Bronchial smooth muscle cell (primary cell): Measurements from ENCODE around the gene LILRB5. TPM values are rescaled to one million over a fixed set of nuclear protein-coding genes. Genes with fewer than 3 reads are reported as not detected.

Source experiments
- total RNA-seq: library from RNA; depleted of rRNA; stranded (reverse); fragments of >200 nt; gene quantifications from 2 replicates; pipeline ENCODE4 v1.2.1, GENCODE V29; 2014

The LILRB5 gene
- total RNA-seq: not detected in 2 replicates

DNA sequence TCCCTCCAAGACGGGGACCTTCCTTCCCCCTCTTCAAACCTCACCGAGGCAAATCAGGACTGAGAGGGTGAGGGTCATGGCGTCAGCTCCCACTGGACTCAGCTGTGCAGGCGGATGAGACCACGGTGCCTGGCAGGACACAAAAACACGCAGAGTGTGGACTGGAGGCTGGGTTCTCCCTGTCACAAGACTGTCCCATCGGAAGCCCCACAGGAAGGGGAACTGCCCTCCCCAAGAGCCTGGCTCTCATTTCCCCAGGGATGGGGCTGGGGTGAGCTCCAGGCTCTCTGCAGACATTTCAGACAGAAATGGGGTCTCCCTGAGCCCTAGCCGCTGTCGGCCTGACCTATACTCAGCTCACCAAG, at the start of gene LILRB5:
TSS of gene LILRB5 (minus strand) at position 158 of the 365 bp plus-strand sequence. CDS start at position 78, 80 bp downstream.

DNA sequence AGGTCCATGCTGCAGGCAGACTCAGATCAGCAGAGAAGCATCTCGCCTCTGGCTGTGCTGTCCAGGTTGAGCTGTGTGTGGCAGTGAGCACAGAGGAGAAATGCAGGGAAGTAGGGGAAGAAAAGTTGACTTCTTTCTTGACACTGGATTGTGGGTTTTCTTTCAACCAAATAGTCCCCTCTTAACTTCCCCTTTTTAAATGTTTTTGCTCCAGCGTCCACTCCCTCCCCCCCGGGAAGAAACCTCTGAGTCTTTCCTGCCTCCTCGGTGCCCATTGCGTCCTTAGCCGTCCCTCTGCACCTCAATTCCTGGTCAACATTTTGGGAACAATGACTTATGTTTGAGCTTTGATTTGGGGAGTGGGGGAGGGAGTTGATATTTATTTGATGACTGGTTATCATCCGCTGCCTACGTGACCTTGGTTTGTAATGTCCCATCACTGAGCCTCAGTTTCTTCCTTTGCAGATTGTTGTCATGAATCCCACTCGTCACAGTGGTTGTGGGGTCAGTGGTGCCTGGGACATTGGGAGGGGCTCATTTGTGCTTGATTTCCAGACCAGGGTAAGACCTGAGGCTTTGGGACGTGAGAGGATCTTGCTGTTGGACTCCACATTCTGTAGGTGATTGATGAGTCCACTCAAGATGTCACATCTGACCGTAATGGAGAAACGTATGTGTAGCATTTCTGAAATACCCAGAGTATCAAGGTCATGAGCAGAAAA, 24.1 kb upstream of the LILRB5 start, which contains the start of gene LILRB2:
TSS of gene LILRB2 (minus strand) at position 104 of the 722 bp plus-strand sequence. CDS start 614 bp downstream, outside the sequence.

DNA sequence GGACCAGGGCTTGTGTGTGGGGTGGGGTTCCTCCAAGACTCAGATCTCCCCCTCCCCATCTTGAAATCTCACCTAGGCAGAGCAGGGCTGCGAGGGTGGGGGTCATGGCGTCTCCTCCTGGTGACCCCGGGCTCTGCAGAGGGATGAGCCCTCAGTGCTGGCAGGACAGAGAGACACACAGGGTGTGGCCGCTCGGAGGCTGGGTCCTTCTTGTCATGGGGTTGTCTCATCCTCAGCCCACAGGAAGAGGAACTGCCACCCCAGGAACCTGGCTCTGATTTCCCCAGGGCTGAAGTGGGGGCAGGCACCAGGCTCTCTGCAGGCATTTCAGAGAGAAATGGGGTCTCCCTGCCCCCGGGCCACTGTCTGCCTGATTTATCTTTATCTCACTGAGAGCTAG, 14.4 kb downstream of the LILRB5 start, which contains the start of gene LILRA6:
TSS of gene LILRA6 (minus strand) at position 145 of the 400 bp plus-strand sequence.

DNA sequence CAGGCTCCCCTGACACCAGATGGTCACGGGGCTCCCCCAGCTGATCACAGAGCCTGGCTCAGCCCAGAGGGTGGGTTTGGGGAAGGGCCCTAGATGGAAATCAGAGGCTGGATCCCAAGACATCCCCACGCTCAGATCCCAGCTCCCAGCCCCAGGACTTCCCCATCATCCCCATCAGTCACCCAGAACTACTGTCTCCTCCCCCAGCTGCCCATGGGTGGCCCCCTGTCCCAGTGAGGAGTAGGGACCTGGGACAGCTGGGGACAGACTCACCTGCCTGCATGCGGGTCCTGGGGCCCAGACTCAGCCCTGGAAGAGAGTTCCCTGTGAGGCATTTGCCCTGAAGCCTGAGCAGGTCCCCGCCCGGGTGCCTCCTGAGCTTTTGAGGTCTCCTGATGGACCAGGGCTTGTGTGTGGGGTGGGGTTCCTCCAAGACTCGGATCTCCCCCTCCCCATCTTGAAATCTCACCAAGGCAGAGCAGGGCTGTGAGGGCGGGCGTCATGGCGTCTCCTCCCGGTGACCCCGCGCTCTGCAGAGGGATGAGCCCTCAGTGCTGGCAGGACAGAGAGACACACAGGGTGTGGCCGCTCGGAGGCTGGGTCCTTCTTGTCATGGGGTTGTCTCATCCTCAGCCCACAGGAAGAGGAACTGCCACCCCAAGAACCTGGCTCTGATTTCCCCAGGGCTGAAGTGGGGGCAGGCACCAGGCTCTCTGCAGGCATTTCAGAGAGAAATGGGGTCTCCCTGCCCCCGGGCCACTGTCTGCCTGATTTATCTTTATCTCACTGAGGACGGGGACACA, 34.4 kb downstream of the LILRB5 start, which contains the start of gene LILRB3:
TSS of gene LILRB3 (minus strand) at position 534 of the 803 bp plus-strand sequence. CDS start at position 503, 31 bp downstream.

Other genes with a start within 250 kb of the LILRB5 start
- gene VSTM1, start 193.4 kb downstream of the LILRB5 start, total RNA-seq: not detected in 2 replicates
- gene TARM1, start 175.9 kb downstream of the LILRB5 start, total RNA-seq: not detected in 2 replicates
- under 0.01 TPM in 1 of 2 replicates, not detected in the other for gene OSCAR, start 156.5 kb downstream of the LILRB5 start, total RNA-seq
- 15.8 and 21.4 TPM in 2 replicates for gene NDUFA3, start 154.4 kb downstream of the LILRB5 start, total RNA-seq
- 16.7 and 21.9 TPM in 2 replicates for gene TFPT, start 141.6 kb downstream of the LILRB5 start, total RNA-seq
- gene PRPF31, start 141.5 kb downstream of the LILRB5 start, total RNA-seq: 57.2 and 61.6 TPM in 2 replicates
- gene CNOT3, start 119.5 kb downstream of the LILRB5 start, total RNA-seq: 6.9 and 10.6 TPM in 2 replicates
- gene LENG1, start 97.6 kb downstream of the LILRB5 start, total RNA-seq: 4.6 and 6.1 TPM in 2 replicates
- gene TMC4, start 84.1 kb downstream of the LILRB5 start, total RNA-seq: 0.43 and 1.1 TPM in 2 replicates
- gene MBOAT7, start 67.7 kb downstream of the LILRB5 start, total RNA-seq: 12.4 and 32.9 TPM in 2 replicates
- gene TSEN34, start 66.0 kb downstream of the LILRB5 start, total RNA-seq: 26.7 and 55.8 TPM in 2 replicates
- gene RPS9, start 56.4 kb downstream of the LILRB5 start, total RNA-seq: 1,382 and 2,467 TPM in 2 replicates
- not detected in 2 replicates for gene LILRB3, start 34.3 kb downstream of the LILRB5 start, total RNA-seq
- not detected in 2 replicates for gene LILRA6, start 14.5 kb downstream of the LILRB5 start, total RNA-seq
- gene LILRB2, start 23.8 kb upstream of the LILRB5 start, total RNA-seq: not detected in 2 replicates
- gene LILRA5, start 55.9 kb upstream of the LILRB5 start, total RNA-seq: not detected in 2 replicates
- gene LILRA4, start 81.9 kb upstream of the LILRB5 start, total RNA-seq: not detected in 2 replicates
- gene LAIR1, start 107.7 kb upstream of the LILRB5 start, total RNA-seq: not detected in 2 replicates
- gene TTYH1, start 158.2 kb upstream of the LILRB5 start, total RNA-seq: under 0.01 TPM in 1 of 2 replicates, not detected in the other
- 34.0 and 49.5 TPM in 2 replicates for gene LENG8, start 191.9 kb upstream of the LILRB5 start, total RNA-seq
- 9.3 and 9.8 TPM in 2 replicates for gene LENG9, start 206.5 kb upstream of the LILRB5 start, total RNA-seq
- gene CDC42EP5, start 216.0 kb upstream of the LILRB5 start, total RNA-seq: 9.1 and 27.6 TPM in 2 replicates
- gene LAIR2, start 245.6 kb upstream of the LILRB5 start, total RNA-seq: not detected in 2 replicates